C1 segment of cervical spinal cord (tissue), 14 donors: ENCODE data around the gene ALK.

Source experiments
- DNase-seq, 14 donors: peaks; one replicate each; lab custom pipeline; 2025; lab: John Stamatoyannopoulos, UW

ALK gene

GRCh38 chr2:29412197-29412925 lies 509.0 kb downstream of the ALK start:
- DNase-seq, result no peak

DNA sequence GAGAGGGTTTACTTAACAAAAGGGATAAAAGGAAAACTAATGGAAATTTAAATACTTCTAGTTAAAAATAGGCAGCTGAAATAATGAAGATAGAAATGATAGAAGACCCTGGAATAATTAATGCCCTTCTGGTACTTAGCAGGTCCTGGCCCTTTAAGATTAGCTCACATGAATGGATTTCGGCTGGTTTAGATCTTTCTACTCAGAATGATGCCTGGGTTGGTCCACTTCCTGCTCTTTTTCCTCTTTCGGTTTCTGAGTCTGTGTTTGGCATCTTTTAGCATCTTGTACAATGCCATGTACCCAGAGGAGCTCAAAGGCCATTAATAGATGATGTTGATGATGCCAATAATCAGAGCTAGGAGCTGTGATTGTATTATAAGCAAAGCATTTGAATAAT lies 515.7 kb downstream of the ALK start:
- DNase-seq, result no peak

DNA sequence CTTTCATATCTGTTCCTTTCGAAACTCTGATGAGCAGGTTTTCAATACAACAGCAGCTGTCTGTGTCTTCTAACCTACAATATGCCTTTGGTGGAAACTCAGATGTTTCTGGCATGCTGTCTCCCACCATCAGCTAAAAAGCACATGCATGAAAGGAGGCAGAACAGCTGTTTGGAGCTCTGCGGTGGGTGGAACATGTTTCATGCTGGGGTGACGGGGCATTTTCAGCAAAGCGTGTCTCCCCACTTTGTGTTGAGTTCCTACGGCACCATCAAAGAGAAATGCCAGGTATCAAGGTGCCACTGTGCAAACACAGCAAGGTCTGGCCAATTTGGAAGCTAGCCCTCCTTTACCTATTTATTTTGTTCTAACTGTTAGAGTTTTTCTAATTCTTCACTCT lies 516.1 kb downstream of the ALK start:
- no peak for DNase-seq

GRCh38 chr2:29401994-29402393 lies 519.4 kb downstream of the ALK start:
- no peak for DNase-seq

- no peak for DNase-seq
These were observed 520.3 kb downstream of the ALK start for GRCh38 chr2:29400930-29401653.

GRCh38 chr2:29398384-29399237 lies 522.8 kb downstream of the ALK start:
- no peak for DNase-seq

GRCh38 chr2:29397713-29398112 lies 523.7 kb downstream of the ALK start:
- peak in 1 of 14 donors; percentile 23 for DNase-seq

GRCh38 chr2:29397039-29397438 lies 524.3 kb downstream of the ALK start:
- no peak for DNase-seq

DNA sequence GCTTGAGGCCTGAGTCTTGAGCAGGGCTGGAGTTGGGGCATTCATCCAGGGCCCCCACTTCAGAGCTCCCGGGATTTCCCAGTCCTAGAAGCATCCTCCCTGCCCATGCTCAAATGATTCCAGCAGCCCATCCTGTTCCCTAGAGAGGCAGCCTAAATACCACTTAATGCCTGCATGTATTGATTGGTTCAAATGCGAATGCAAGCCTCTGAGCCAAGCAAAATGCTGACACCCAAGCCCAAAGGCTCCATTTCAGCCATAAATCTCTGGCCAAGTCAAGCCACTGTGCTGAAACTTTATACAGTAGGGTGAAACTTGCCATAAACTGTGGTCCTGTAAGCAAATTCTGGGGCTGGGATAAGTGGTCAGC lies 526.4 kb downstream of the ALK start:
- DNase-seq, result no peak

- no peak for DNase-seq
These were observed 526.9 kb downstream of the ALK start for GRCh38 chr2:29394311-29394980.

GRCh38 chr2:29393676-29394075 lies 527.7 kb downstream of the ALK start:
- DNase-seq, result no peak

DNA sequence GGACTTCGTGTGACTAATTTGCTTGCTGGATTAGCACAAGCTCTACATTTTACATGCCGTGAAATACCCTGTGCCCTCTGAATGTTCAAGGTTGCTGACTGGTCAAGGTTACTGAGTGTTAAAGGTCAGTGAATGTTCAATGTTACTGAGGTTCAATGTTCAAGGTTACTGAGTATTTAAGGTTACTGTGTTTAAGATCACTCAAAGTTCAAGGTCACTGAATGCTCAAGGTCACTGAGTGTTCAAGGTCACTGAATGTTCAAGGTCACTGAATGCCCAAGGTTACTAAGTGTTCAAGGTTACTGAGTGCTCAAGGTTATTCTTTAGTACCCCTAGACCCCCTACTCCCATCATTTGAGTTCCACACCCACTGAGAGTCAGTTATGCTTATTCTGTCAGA lies 528.6 kb downstream of the ALK start:
- DNase-seq, result no peak

- no peak for DNase-seq
These were observed 531.2 kb downstream of the ALK start for GRCh38 chr2:29390136-29390535.

DNA sequence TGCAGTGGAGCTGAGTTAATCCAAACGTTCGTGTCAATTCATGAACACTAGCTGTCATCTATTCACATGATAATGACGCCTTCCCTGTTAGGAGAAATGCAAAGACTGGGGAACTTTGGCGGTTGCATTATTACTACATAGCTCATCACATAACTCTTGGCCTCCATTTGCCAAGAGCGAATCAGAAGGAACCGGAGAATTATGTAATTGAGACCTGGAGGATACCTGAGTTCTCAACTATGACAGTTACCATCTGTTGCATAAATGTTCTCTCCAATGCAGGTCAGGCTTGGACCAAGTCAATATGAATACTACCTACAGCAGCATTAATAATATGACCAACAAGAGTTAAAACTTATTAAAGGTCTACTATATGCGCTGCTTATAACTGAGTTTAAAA lies 531.7 kb downstream of the ALK start:
- DNase-seq, result peak in 1 of 14 donors; percentile 22

- DNase-seq, result no peak
These were observed 533.3 kb downstream of the ALK start for GRCh38 chr2:29388071-29388470.

- no peak for DNase-seq
These were observed 538.9 kb downstream of the ALK start for GRCh38 chr2:29382486-29382885.

DNA sequence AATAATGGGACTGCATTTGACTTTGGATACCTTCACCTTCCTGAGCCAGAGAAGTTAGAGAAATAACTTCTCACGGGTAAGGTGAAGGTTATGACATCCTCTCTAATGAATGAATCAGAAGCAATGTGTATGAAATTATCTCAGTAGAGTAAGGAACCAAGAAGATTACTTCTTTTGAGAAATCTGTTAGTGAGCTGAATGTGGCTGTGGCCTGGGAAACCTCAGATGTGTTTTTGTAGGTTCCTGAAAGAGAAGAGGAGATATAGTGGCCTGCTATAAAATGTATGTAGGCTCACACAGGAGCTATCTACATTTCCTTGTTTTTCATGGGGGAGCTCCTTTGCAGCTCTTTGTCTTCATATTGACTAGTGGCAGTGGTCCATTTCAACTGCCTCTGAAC lies 543.6 kb downstream of the ALK start:
- no peak for DNase-seq

- DNase-seq, result peak in 2 of 14 donors; percentile 1 to 9
These were observed 544.8 kb downstream of the ALK start for GRCh38 chr2:29376541-29376940.

DNA sequence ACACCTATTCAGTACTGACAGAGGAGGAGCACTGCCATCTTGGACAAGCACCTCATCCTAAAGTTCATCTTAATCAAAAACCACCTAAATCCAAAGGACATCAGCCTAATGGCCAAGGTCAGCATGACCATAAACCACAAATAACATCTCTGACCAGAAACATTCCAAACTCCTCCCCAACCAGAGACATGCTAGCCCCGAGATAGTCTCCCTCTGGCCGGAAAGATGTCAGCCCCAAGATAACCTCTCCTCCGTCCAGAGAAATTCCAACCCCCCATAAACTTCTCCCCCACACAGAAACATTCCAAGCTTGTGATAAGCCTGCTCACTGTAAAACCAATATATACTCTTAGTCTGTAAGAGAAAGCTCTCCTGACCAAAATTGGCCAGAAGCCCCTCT lies 545.5 kb downstream of the ALK start:
- DNase-seq, result no peak

- peak in 2 of 14 donors; percentile 1 to 35 for DNase-seq
These were observed 546.6 kb downstream of the ALK start for GRCh38 chr2:29374823-29375222.

- DNase-seq, result no peak
These were observed 547.5 kb downstream of the ALK start for GRCh38 chr2:29373870-29374269.

- no peak for DNase-seq
These were observed 549.2 kb downstream of the ALK start for GRCh38 chr2:29372185-29372584.
